SK-N-SH (cell line): ENCODE results near the gene RNF133. TPM values are rescaled to one million over a fixed set of nuclear protein-coding genes. Genes with fewer than 3 reads are reported as not detected.

ENCODE experiments used
- CTCF ChIA-PET: fragments of 300-600, 350-600 bp; formaldehyde crosslinking; extraction: SDS; loops from one replicate; lab custom pipeline; 2021; lab: Yijun Ruan, JAX
- POLR2A ChIA-PET: fragments of 350-600 bp; sonication (Branson Sonifier 250); formaldehyde crosslinking; extraction: SDS; loops from one replicate; lab custom pipeline; 2020; ENCODE audit warnings: antibody characterized with exemption, inconsistent platforms; lab: Yijun Ruan, JAX
- DNase-seq: peaks from one replicate; pipeline ENCODE4 v3.0.0; 2012
- H2AFZ ChIP-seq: fragments of 200-600 bp; sonication (generic); 2 replicates; pipeline ENCODE4 v1.8.1; 2016; ENCODE audit warnings: antibody characterized with exemption, mild to moderate bottlenecking, low read depth
- H3F3A ChIP-seq: fragments of 200-600 bp; sonication (generic); replicated peaks from 2 replicates; pipeline ENCODE3; 2016; ENCODE audit warnings: antibody characterized with exemption, mild to moderate bottlenecking; ENCODE audit not compliant: insufficient read depth
- H3K27ac ChIP-seq, 2 experiments: fragments of 200-500 bp in 1 of 2; fragments of 200-600 bp in 1 of 2; sonication (Bioruptor generic) in 1 of 2; sonication (generic), shearing (Covaris generic) in 1 of 2; 2 replicates each; pipeline versions ENCODE4 v1.5.1 to v1.6.1; 2014 to 2016; ENCODE audit warnings: low read depth in 2 of 2, inconsistent platforms in 1 of 2, low read length in 1 of 2, mild to moderate bottlenecking in 1 of 2, mixed read lengths in 1 of 2
- H3K27me3 ChIP-seq: fragments of 200-600 bp; sonication (generic), shearing (Covaris generic); 2 replicates; pipeline ENCODE4 v1.6.1; 2016; ENCODE audit warnings: mixed run types; ENCODE audit not compliant: insufficient read depth
- H3K36me3 ChIP-seq, 2 experiments: fragments of 200-500 bp in 1 of 2; fragments of 200-600 bp in 1 of 2; sonication (Bioruptor generic) in 1 of 2; sonication (generic) in 1 of 2; replicated peaks in 1 of 2; 2 replicates each; pipeline versions ENCODE3 to v1.5.1; 2014 to 2016; ENCODE audit warnings: low read length in 1 of 2, mild to moderate bottlenecking in 1 of 2; ENCODE audit not compliant: insufficient read depth in 2 of 2, control insufficient read depth in 1 of 2
- H3K4me1 ChIP-seq, 2 experiments: fragments of 200-500 bp in 1 of 2; fragments of 200-600 bp in 1 of 2; sonication (Bioruptor generic) in 1 of 2; sonication (generic), shearing (Covaris generic) in 1 of 2; 2 replicates each; pipeline versions ENCODE4 v1.5.1 to v1.6.1; 2014 to 2016; ENCODE audit warnings: low read depth in 1 of 2, low read length in 1 of 2, mixed run types in 1 of 2; ENCODE audit not compliant: insufficient read depth in 2 of 2, control insufficient read depth in 1 of 2
- H3K4me2 ChIP-seq: fragments of 200-600 bp; sonication (generic), shearing (Covaris generic); 2 replicates; pipeline ENCODE4 v1.6.1; 2017; ENCODE audit warnings: mixed run types
- H3K4me3 ChIP-seq, 2 experiments: fragments of 200-500 bp in 1 of 2; fragments of 200-600 bp in 1 of 2; sonication (Bioruptor generic) in 1 of 2; sonication (generic), shearing (Covaris generic) in 1 of 2; 2 replicates each; pipeline versions ENCODE4 v1.5.1 to v1.8.1; 2014 to 2016; ENCODE audit warnings: low read depth in 2 of 2, inconsistent platforms in 1 of 2, low read length in 1 of 2, mild to moderate bottlenecking in 1 of 2, mixed read lengths in 1 of 2, moderate library complexity in 1 of 2
- H3K79me2 ChIP-seq: fragments of 200-600 bp; sonication (generic); 2 replicates; pipeline ENCODE4 v1.8.1; 2017; ENCODE audit warnings: mild to moderate bottlenecking; ENCODE audit not compliant: insufficient read depth
- H3K9ac ChIP-seq: fragments of 200-600 bp; sonication (generic); 2 replicates; pipeline ENCODE4 v1.6.1; 2017; ENCODE audit warnings: mixed run types
- H3K9me2 ChIP-seq: fragments of 200-600 bp; sonication (generic); 2 replicates; pipeline ENCODE4 v1.6.1; 2017; ENCODE audit warnings: mixed run types
- H3K9me3 ChIP-seq: fragments of 200-600 bp; sonication (generic); 2 replicates; pipeline ENCODE4 v1.6.1; 2017; ENCODE audit warnings: mixed run types, mild to moderate bottlenecking, moderate library complexity
- H4K20me1 ChIP-seq: fragments of 200-600 bp; sonication (generic); 2 replicates; pipeline ENCODE4 v1.6.1; 2017; ENCODE audit warnings: mild to moderate bottlenecking, mixed run types; ENCODE audit not compliant: insufficient read depth
- FOSL2 ChIP-seq: IDR thresholded peaks from 2 replicates; pipeline ENCODE4 v1.4.0; 2012; ENCODE audit warnings: low read depth, mild to moderate bottlenecking, moderate library complexity, borderline replicate concordance
- FOXM1 ChIP-seq: IDR thresholded peaks from 2 replicates; pipeline ENCODE4 v1.4.0; 2012; ENCODE audit warnings: low read depth, mild to moderate bottlenecking
- GABPA ChIP-seq: IDR thresholded peaks from 2 replicates; pipeline ENCODE4 v1.4.0; 2012; ENCODE audit warnings: low read depth, mild to moderate bottlenecking
- GATA2 ChIP-seq: sonication (generic); formaldehyde crosslinking; IDR thresholded peaks from 2 replicates; pipeline ENCODE4 v1.5.0; 2020; ENCODE audit warnings: mild to moderate bottlenecking, missing genetic modification reagents
- IRF3 ChIP-seq: fragments of 150-350 bp; IDR thresholded peaks from 2 replicates; pipeline ENCODE4 v1.6.1; 2016; ENCODE audit warnings: mild to moderate bottlenecking, low read depth, low read length
- MAX ChIP-seq: IDR thresholded peaks from 2 replicates; pipeline ENCODE4 v1.4.0; 2012; ENCODE audit warnings: low read depth
- MXI1 ChIP-seq: IDR thresholded peaks from 2 replicates; pipeline ENCODE4 v1.6.1; 2012; ENCODE audit warnings: mild to moderate bottlenecking, low read depth, low read length, improper control_type of control experiment
- NFIC ChIP-seq: IDR thresholded peaks from 2 replicates; pipeline ENCODE4 v1.4.0; 2012; ENCODE audit warnings: borderline replicate concordance
- NRF1 ChIP-seq: IDR thresholded peaks from 2 replicates; pipeline ENCODE4 v1.6.1; 2012; ENCODE audit warnings: low read depth, mild to moderate bottlenecking, low read length
- PBX3 ChIP-seq: IDR thresholded peaks from 2 replicates; pipeline ENCODE4; 2012
- POLR2AphosphoS5 ChIP-seq: IDR thresholded peaks from 2 replicates; pipeline ENCODE4 v1.6.1; 2012; ENCODE audit warnings: low read depth, low read length
- RXRA ChIP-seq: IDR thresholded peaks from 2 replicates; pipeline ENCODE4 v1.4.0; 2012; ENCODE audit warnings: low read depth, mild to moderate bottlenecking, borderline replicate concordance
- WGBS: methylation state at CpG from one replicate; pipeline ENCODE4 v1.1.6; 2017; ENCODE audit warnings: low lambda C conversion rate; 5-methylcytosine and 5-hydroxymethylcytosine counted together
- polyA plus RNA-seq, 3 experiments: library from polyadenylated mRNA; depleted of rRNA; stranded (reverse); fragments of >200 nt; gene quantifications; 2 replicates each; pipeline ENCODE4 v1.2.3, GENCODE V29; 2012
- TF ChIP-seq, protein P1 (sequence below): fragments of 200-600 bp; sonication (generic); IDR thresholded peaks from 2 replicates; pipeline ENCODE4 v1.6.1; 2017; ENCODE audit warnings: antibody characterized with exemption, mild to moderate bottlenecking, moderate library complexity
- TF ChIP-seq, protein P2 (sequence below): fragments of 150-350 bp; IDR thresholded peaks from 2 replicates; pipeline ENCODE4 v1.6.1; 2017; ENCODE audit warnings: antibody characterized with exemption, low read length, low read depth, borderline replicate concordance

The RNF133 gene
- polyA plus RNA-seq, 1 of the 3 experiments (the other 2 are of a cell fraction) = 0.03 TPM

DNA sequence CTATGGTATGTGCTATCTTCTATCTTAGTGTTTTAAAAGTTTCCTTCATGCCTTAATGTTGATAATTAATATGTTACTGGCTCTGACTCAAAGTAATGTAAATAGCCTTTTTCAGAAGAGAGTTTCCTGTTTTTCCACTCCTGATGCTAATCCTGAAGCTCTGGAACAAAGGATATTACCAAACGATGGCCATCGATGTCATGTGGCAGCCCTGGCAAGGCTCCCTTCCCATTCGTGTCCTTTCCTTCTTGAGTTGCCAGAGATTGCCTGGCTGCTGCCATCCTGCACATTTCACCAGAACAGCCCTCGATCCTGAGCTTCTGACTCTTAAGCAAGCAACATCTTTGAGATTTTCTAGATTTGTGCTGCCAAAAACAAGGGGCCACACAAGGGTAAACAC lies 46.0 kb downstream of the RNF133 start:
- ChIA-PET CTCF (interaction anchor here (1.2 kb wide), 1 partner anchor 11 kb away, joined by 3 read pairs; no protein-coding TSS in a partner anchor), POLR2A (no interaction called here)
- Histone ChIP-seq H3K4me1 (no peaks in the 10 kb centered on the region; a peak in 1 of 4 replicates), H3K4me2 (no peak overlapping the region), H3K9ac (no peak overlapping the region), H3K36me3 (no peaks in the 10 kb centered on the region), H2AFZ (no peak overlapping the region), H3K27ac (no peak overlapping the region), H3K9me2 (no peaks in the 10 kb centered on the region), H4K20me1 (no peaks in the 10 kb centered on the region), H3K79me2 (no peaks in the 10 kb centered on the region), H3K4me3 (no peak overlapping the region)
- WGBS = 0% methylated on average over 4 of the region's 4 CpGs
- DNase-seq = no peak
- TF ChIP-seq MAX (no peak), POLR2AphosphoS5 (no peak), NFIC (no peak), GABPA (no peak), RXRA (no peak), FOSL2 (no peak), NRF1 (no peak), IRF3 (no peak), GATA2 (no peak), FOXM1 (no peak), PBX3 (no peak), MXI1 (no peak)
- TF ChIP-seq, protein P1, sequence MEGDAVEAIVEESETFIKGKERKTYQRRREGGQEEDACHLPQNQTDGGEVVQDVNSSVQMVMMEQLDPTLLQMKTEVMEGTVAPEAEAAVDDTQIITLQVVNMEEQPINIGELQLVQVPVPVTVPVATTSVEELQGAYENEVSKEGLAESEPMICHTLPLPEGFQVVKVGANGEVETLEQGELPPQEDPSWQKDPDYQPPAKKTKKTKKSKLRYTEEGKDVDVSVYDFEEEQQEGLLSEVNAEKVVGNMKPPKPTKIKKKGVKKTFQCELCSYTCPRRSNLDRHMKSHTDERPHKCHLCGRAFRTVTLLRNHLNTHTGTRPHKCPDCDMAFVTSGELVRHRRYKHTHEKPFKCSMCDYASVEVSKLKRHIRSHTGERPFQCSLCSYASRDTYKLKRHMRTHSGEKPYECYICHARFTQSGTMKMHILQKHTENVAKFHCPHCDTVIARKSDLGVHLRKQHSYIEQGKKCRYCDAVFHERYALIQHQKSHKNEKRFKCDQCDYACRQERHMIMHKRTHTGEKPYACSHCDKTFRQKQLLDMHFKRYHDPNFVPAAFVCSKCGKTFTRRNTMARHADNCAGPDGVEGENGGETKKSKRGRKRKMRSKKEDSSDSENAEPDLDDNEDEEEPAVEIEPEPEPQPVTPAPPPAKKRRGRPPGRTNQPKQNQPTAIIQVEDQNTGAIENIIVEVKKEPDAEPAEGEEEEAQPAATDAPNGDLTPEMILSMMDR = no peak
- TF ChIP-seq, protein P2, sequence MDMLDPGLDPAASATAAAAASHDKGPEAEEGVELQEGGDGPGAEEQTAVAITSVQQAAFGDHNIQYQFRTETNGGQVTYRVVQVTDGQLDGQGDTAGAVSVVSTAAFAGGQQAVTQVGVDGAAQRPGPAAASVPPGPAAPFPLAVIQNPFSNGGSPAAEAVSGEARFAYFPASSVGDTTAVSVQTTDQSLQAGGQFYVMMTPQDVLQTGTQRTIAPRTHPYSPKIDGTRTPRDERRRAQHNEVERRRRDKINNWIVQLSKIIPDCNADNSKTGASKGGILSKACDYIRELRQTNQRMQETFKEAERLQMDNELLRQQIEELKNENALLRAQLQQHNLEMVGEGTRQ = no peak
- TF ChIP-seq, all 33 proteins: peak for 0
- Histone ChIP-seq H3K9me3 (no peaks in the 10 kb centered on the region), H3K27me3 (no peaks in the 10 kb centered on the region; the same call in 1 of the 2 replicates), H3F3A (no peaks in the 10 kb centered on the region)
